ENCODE measurements around the gene ABHD15. TPM values are rescaled to one million over a fixed set of nuclear protein-coding genes. Genes with fewer than 3 reads are reported as not detected.

ABHD15 gene
- total and polyA plus RNA-seq, 11 donors, result 4.0 to 13.1 (median 8.2) TPM

DNA sequence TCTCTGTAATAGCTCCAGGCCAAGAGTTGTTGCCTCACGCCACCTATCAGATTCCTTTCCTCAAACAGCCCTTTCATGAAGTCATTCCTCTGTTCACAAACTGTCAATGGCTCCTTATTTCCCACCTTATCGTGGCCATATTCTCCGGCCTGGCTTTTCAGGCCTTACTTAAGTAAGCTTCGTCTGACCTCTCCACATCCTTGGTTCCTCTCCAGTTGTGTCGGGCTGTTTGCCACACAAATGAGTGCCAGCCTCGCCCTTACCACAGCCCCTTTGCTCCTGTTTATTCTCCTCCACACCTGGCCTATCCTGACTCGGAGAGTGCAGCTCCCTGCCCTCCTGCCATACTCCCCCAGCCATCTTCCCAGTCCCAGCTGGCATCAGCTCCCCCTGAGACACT, 3.7 kb upstream of the ABHD15 start:
- peaks cover 0 to 24% (median 21%) of the 10 kb centered on the region in 9 donors for H3K36me3 ChIP-seq
- no peak overlapping the region for H3K27ac ChIP-seq
- TF ChIP-seq, protein P1, sequence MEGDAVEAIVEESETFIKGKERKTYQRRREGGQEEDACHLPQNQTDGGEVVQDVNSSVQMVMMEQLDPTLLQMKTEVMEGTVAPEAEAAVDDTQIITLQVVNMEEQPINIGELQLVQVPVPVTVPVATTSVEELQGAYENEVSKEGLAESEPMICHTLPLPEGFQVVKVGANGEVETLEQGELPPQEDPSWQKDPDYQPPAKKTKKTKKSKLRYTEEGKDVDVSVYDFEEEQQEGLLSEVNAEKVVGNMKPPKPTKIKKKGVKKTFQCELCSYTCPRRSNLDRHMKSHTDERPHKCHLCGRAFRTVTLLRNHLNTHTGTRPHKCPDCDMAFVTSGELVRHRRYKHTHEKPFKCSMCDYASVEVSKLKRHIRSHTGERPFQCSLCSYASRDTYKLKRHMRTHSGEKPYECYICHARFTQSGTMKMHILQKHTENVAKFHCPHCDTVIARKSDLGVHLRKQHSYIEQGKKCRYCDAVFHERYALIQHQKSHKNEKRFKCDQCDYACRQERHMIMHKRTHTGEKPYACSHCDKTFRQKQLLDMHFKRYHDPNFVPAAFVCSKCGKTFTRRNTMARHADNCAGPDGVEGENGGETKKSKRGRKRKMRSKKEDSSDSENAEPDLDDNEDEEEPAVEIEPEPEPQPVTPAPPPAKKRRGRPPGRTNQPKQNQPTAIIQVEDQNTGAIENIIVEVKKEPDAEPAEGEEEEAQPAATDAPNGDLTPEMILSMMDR (IDR thresholded peaks at IDR 0.05), result no peak
- TF ChIP-seq POLR2A (IDR thresholded peaks at IDR 0.05), result no peak
- no peaks in the 10 kb centered on the region for H3K27me3 ChIP-seq
- H3K4me3 ChIP-seq, result no peak overlapping the region
- 71 to 75% (median 72%) methylated on average over 7 of the region's 7 CpGs for WGBS, 4 donors
- H3K9me3 ChIP-seq, result no peaks in the 10 kb centered on the region
- H3K4me1 ChIP-seq, result peaks cover 5 to 70% (median 39%) of the 10 kb centered on the region in 12 donors
- intact Hi-C loops (cut with DNase I), result loop anchor here in 1 of 10 donors (10.0 kb wide), 1 partner anchor 524 kb away; no protein-coding TSS in a partner anchor
- ATAC-seq (no peak), DNase-seq (peak in 2 of 5 donors; percentile 6 to 30)

GRCh38 chr17:29569245-29569950, 2.6 kb upstream of the ABHD15 start:
- Histone ChIP-seq H3K4me3 (peak overlapping the region; percentile 49 to 86 (median 81)), H3K4me1 (peaks cover 5 to 71% (median 41%) of the 10 kb centered on the region in 12 donors), H3K9me3 (no peaks in the 10 kb centered on the region), H3K36me3 (peaks cover 0 to 13% (median 9%) of the 10 kb centered on the region in 9 donors), H3K27me3 (no peaks in the 10 kb centered on the region), H3K27ac (peak overlapping the region; percentile 66 to 93 (median 88))
- DNase-seq (peak in 3 of 5 donors; percentile 10 to 28 (median 20)), ATAC-seq (no peak)
- 59 to 75% (median 64%) methylated on average over 13 to 14 of the region's 14 CpGs for WGBS, 4 donors
- intact Hi-C loops (cut with DNase I), result loop anchor here in 2 of 10 donors (2.0 to 10.0 kb wide), 3 partner anchors 19 to 915 kb away; partner anchors contain the start of gene GIT1 (in 1 of the 2)
- no peak for TF ChIP-seq POLR2A (IDR thresholded peaks at IDR 0.05)
- TF ChIP-seq, protein P1 (IDR thresholded peaks at IDR 0.05), result no peak

DNA sequence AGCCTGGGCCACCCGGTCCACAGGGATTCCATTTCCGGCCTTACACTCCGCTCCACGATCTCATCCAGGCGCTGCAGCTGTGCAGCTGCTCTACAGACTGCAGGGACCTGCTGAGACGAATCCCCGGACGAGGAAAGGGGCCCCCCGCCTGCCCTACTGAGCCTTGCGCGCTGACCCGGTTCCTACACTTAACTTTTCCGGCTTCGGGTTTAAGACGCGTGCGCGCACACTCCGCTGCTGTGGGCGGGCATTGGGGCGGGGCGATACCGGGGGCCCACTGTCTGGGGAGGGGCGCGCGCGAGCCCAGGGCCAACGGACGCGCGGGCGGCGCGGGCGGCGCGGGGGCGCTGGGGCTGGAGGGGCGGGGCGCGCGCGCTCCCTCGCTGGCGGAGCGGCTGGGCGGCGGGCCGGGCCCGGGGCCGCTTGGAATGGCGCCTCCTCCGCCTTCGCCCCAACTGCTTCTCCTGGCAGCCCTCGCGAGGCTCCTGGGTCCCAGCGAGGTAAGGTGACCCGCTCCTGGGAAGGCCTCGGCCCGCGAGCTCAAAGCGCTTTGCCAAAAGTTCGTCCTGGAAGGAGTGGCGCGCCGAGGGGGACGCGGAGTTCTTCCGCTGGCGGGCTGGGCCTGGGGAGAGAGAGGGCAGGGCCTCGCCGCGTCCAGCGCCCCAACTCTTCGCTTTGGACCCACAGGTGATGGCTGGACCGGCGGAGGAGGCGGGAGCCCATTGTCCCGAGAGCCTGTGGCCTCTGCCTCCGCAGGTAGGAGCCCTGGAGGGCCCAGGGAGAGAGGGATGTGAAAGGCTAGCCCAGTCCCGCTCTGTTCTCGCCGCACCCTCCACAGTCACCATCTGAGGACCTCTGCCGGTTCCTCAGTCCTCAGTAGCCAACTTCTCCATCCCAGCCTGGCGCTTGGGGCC, 1.8 kb upstream of the ABHD15 start, which contains the start of gene TP53I13:
TSS of gene TP53I13 (plus strand) at position 371 of the 914 bp plus-strand sequence. CDS start at position 429, 58 bp downstream.
- peak within 1 kb of the TSS; percentile 66 to 93 (median 88) for H3K27ac ChIP-seq
- WGBS, 4 donors, result 1 to 4% (median 1%) methylated on average over 19 to 85 of the region's 85 CpGs
- peaks cover 0 to 5% (median 1%) of the 10 kb centered on the region in 9 donors for H3K36me3 ChIP-seq
- no peaks in the 10 kb centered on the region for H3K9me3 ChIP-seq
- H3K4me3 ChIP-seq, result peak within 1 kb of the TSS; percentile 66 to 86 (median 81)
- peak; percentile 63 to 83 (median 72) for ATAC-seq
- no peaks in the 10 kb centered on the region for H3K27me3 ChIP-seq
- peaks cover 5 to 71% (median 41%) of the 10 kb centered on the region in 12 donors for H3K4me1 ChIP-seq
- DNase-seq, result peak; percentile 88 to 94 (median 92)
- intact Hi-C loops (cut with DNase I), result loop anchor here in 2 of 10 donors (2.0 to 10.0 kb wide), 3 partner anchors 20 to 916 kb away; partner anchors contain the start of gene GIT1 (in 1 of the 2)
- TF ChIP-seq, protein P1 (IDR thresholded peaks at IDR 0.05), result no peak
- peak in 1 of 2 donors; percentile 83 for TF ChIP-seq POLR2A (IDR thresholded peaks at IDR 0.05)
